NCI-H2227 treated with DMSO at 0.1 percent for 48 hours (cell line): Measurements from ENCODE around the gene RMP24.
"Not testable (repeated sequence)": the region's sequence is repeated elsewhere in the genome, so short reads cannot be mapped to it uniquely, and the experiment has no call there.

Source experiments
- DNase-seq: peaks from one replicate; lab custom pipeline; 2025; lab: John Stamatoyannopoulos, UW

Gene RMP24

GRCh38 chr18:35972197-35973000 lies at the start of gene RMP24:
Gene RMP24, plus strand, starts transcription at chr18:35972679.
- DNase-seq = peak; percentile 93

GRCh38 chr18:35923939-35924684 lies 48.4 kb upstream of the RMP24 start:
- DNase-seq = no peak

- DNase-seq = no peak
Observed at GRCh38 chr18:35926884-35927283, 45.6 kb upstream of the RMP24 start.

- DNase-seq = no peak
Observed at GRCh38 chr18:35927430-35927829, 45.0 kb upstream of the RMP24 start.

GRCh38 chr18:35933982-35934381 lies 38.5 kb upstream of the RMP24 start:
- DNase-seq = no peak

- no peak for DNase-seq
Observed at GRCh38 chr18:35934891-35935290, 37.6 kb upstream of the RMP24 start.

- DNase-seq = no peak
Observed at GRCh38 chr18:35935805-35936204, 36.7 kb upstream of the RMP24 start.

GRCh38 chr18:35936951-35937350 lies 35.5 kb upstream of the RMP24 start:
- DNase-seq = no peak

GRCh38 chr18:35938158-35938557 lies 34.3 kb upstream of the RMP24 start:
- no peak for DNase-seq

- no peak for DNase-seq
Observed at GRCh38 chr18:35938562-35938961, 33.9 kb upstream of the RMP24 start.

GRCh38 chr18:35939138-35939537 lies 33.3 kb upstream of the RMP24 start:
- DNase-seq = no peak

- DNase-seq = peak; percentile 67
Observed at GRCh38 chr18:35941299-35941698, 31.2 kb upstream of the RMP24 start.

- no peak for DNase-seq
Observed at GRCh38 chr18:35942133-35942532, 30.3 kb upstream of the RMP24 start.

- no peak for DNase-seq
Observed at GRCh38 chr18:35942661-35943060, 29.8 kb upstream of the RMP24 start.

GRCh38 chr18:35948080-35948479 lies 24.4 kb upstream of the RMP24 start:
- no peak for DNase-seq

- no peak for DNase-seq
Observed at GRCh38 chr18:35949090-35949489, 23.4 kb upstream of the RMP24 start.

- DNase-seq = peak; percentile 74
Observed at GRCh38 chr18:35949903-35950627, 22.4 kb upstream of the RMP24 start.

- no peak for DNase-seq
Observed at GRCh38 chr18:35950628-35950982, 21.9 kb upstream of the RMP24 start.

GRCh38 chr18:35953688-35954087 lies 18.8 kb upstream of the RMP24 start:
- no peak for DNase-seq

GRCh38 chr18:35956226-35956625 lies 16.3 kb upstream of the RMP24 start:
- no peak for DNase-seq

- DNase-seq = no peak
Observed at GRCh38 chr18:35962320-35962719, 10.2 kb upstream of the RMP24 start.

GRCh38 chr18:35964319-35964718 lies 8.2 kb upstream of the RMP24 start:
- no peak for DNase-seq

GRCh38 chr18:35967866-35968265 lies 4.6 kb upstream of the RMP24 start:
- DNase-seq = not testable (repeated sequence)
